HG02623 (cell line): ENCODE results near the gene GPR27.

ENCODE experiments used
- ATAC-seq: cut with Tn5 transposase; IDR thresholded peaks from one replicate; pipeline ENCODE4 v1.9.1; 2021; ENCODE audit warnings: moderate library complexity; ENCODE audit not compliant: unreplicated experiment

GPR27 gene

DNA sequence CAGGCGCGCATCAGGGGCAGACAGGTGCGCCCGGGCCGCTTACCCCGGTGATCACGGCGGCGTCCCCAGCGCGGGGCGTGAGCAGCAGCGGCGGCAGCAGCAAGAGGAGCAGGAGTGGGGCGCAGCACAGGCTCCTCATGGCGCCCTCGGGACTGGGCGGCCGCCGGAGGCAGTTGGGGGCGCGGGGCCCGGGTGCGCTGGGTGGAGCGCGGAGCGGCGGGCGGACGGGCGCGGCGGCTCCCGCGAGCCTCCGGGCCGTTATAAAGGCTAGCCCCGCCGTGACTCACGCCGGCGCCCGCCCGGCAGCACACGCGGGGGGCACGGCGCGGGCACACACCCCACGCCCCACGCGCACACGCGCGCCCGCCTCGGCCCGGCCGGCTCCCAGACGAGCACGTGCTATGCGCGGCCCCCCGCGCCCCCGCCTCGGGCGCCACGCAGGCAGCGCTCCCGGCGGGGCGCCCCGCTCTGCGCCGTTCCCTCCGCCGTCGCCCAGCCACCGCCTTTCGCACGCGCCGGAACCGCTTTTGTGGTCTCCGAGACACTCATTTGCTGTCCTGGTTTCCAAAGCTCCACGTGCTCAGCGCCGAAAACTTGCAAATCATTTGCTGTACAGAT is 31.4 kb downstream of the GPR27 start, which contains the start of gene PROK2:
Gene PROK2 (minus strand): TSS at position 235 of the 618 bp plus-strand sequence. CDS start 96 bp downstream, at position 139.
- no peak for ATAC-seq

- no peak for ATAC-seq
Observed at GRCh38 chr3:71785532-71786216, 32.0 kb downstream of the GPR27 start.

- ATAC-seq = no peak
Observed at GRCh38 chr3:71786217-71786549, 32.5 kb downstream of the GPR27 start.

- no peak for ATAC-seq
Observed at GRCh38 chr3:71786551-71786950, 32.9 kb downstream of the GPR27 start.

GRCh38 chr3:71787851-71788405 is 34.3 kb downstream of the GPR27 start:
- no peak for ATAC-seq

- no peak for ATAC-seq
Observed at GRCh38 chr3:71789922-71790321, 36.3 kb downstream of the GPR27 start.

- ATAC-seq = no peak
Observed at GRCh38 chr3:71791634-71792033, 38.0 kb downstream of the GPR27 start.

GRCh38 chr3:71796290-71796689 is 42.6 kb downstream of the GPR27 start:
- no peak for ATAC-seq

GRCh38 chr3:71797455-71797854 is 43.8 kb downstream of the GPR27 start:
- ATAC-seq = no peak

GRCh38 chr3:71800023-71800422 is 46.4 kb downstream of the GPR27 start:
- no peak for ATAC-seq

GRCh38 chr3:71801986-71802385 is 48.3 kb downstream of the GPR27 start:
- no peak for ATAC-seq

- ATAC-seq = no peak
Observed at GRCh38 chr3:71803248-71803647, 49.6 kb downstream of the GPR27 start.

DNA sequence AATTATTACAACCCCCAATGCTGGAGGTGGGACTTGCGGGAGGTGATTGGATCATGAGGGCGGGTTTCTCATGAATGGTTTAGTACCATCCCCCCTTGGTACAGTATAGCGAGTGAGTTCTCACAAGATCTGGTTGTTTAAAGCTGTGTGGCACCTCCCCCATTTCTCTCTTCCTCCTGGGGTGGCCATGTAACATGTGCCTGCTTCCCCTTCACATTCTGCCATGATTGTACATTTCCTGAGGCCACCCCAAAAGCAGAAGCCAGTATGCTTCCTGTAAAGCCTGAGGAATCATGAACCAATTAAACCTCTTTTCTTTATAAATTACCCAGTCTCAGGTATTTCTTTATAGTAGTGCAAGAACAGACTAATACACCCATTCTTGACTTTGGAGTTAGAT is 51.5 kb downstream of the GPR27 start:
- ATAC-seq = no peak

DNA sequence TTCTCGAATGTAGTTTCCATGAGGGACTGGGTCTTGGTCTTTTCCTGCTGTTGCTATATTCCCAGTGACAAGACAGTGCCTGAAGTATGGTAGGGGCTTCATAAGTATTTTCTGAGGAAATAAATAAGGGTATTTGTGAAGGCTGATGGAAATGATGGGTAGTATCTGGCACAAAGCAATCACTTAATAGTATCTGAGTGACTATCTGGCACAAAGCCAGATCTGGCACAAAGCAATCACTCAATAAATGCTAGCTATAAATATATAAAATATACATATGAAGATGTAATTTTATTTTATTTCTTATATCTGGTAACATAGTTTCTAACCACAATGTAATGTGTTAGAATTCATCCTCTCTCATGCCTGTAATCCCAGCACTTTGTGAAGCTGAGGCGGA is 52.0 kb downstream of the GPR27 start:
- no peak for ATAC-seq
